HepG2 (cell line): ENCODE results near the gene SOWAHA. TPM values are rescaled to one million over a fixed set of nuclear protein-coding genes. Genes with fewer than 3 reads are reported as not detected.

Experiments
- ATF1 ChIP-seq: IDR thresholded peaks from 2 replicates; pipeline ENCODE4 v1.6.1; 2016; ENCODE audit warnings: mild to moderate bottlenecking, control low read depth
- CBX2 ChIP-seq, 2 experiments: fragments of 200-600 bp in 1 of 2; sonication (generic); formaldehyde crosslinking in 1 of 2; IDR thresholded peaks; 2 replicates each; pipeline versions ENCODE4 v1.7.0 to v1.8.1; 2018 to 2022; ENCODE audit warnings: low read depth in 2 of 2, low read length in 1 of 2, mild to moderate bottlenecking in 1 of 2, missing genetic modification reagents in 1 of 2
- EED ChIP-seq: sonication (generic); formaldehyde crosslinking; IDR thresholded peaks from 2 replicates; pipeline ENCODE4 v1.5.0; 2020; ENCODE audit warnings: mild to moderate bottlenecking, missing genetic modification reagents
- ELF4 ChIP-seq: sonication (generic); formaldehyde crosslinking; IDR thresholded peaks from 2 replicates; pipeline ENCODE4 v1.5.0; 2020; ENCODE audit warnings: missing genetic modification reagents, mild to moderate bottlenecking, moderate library complexity, borderline replicate concordance
- FOXA1 ChIP-seq, 2 experiments: fragments of 450-650 bp in 1 of 2; sonication (generic) in 1 of 2; formaldehyde crosslinking in 1 of 2; IDR thresholded peaks; 2 replicates each; pipeline versions ENCODE4 v1.4.0 to v1.6.1; 2016 to 2020; ENCODE audit warnings: missing genetic modification reagents in 1 of 2
- FOXP4 ChIP-seq: sonication (generic); formaldehyde crosslinking; IDR thresholded peaks from 2 replicates; pipeline ENCODE4 v1.4.0; 2020; ENCODE audit warnings: missing genetic modification reagents
- HOXA5 ChIP-seq: sonication (generic); formaldehyde crosslinking; IDR thresholded peaks from 2 replicates; pipeline ENCODE4 v1.4.0; 2020; ENCODE audit warnings: missing genetic modification reagents
- MEIS2 ChIP-seq: sonication (generic); formaldehyde crosslinking; IDR thresholded peaks from 2 replicates; pipeline ENCODE4 v1.9.0; 2021; ENCODE audit warnings: mild to moderate bottlenecking, missing genetic modification reagents
- MIXL1 ChIP-seq: IDR thresholded peaks from 2 replicates; pipeline ENCODE4 v1.6.1; 2016
- NCOA5 ChIP-seq: sonication (generic); formaldehyde crosslinking; IDR thresholded peaks from 2 replicates; pipeline ENCODE4 v1.4.0; 2020; ENCODE audit warnings: missing genetic modification reagents
- POGK ChIP-seq: sonication (generic); formaldehyde crosslinking; conservative IDR thresholded peaks from 2 replicates; pipeline ENCODE4 v1.8.0; 2022; ENCODE audit warnings: mild to moderate bottlenecking, moderate library complexity, missing genetic modification reagents
- RFXANK ChIP-seq: IDR thresholded peaks from 2 replicates; pipeline ENCODE4 v1.6.1; 2016
- SMARCE1 ChIP-seq: fragments of 450-650 bp; IDR thresholded peaks from 2 replicates; pipeline ENCODE4 v1.6.1; 2017; ENCODE audit warnings: borderline replicate concordance
- STAT5B ChIP-seq: sonication (generic); formaldehyde crosslinking; IDR thresholded peaks from 2 replicates; pipeline ENCODE4 v1.4.0; 2020; ENCODE audit warnings: missing genetic modification reagents
- TOE1 ChIP-seq: sonication (generic); formaldehyde crosslinking; IDR thresholded peaks from 2 replicates; pipeline ENCODE4 v1.4.0; 2020; ENCODE audit warnings: mild to moderate bottlenecking, missing genetic modification reagents
- ZBTB46 ChIP-seq: sonication (generic); formaldehyde crosslinking; IDR thresholded peaks from 2 replicates; pipeline ENCODE4 v1.4.0; 2020; ENCODE audit warnings: mild to moderate bottlenecking, missing genetic modification reagents, borderline replicate concordance
- ZFAT ChIP-seq: sonication (generic); formaldehyde crosslinking; conservative IDR thresholded peaks from 2 replicates; pipeline ENCODE4 v1.8.1; 2023; ENCODE audit warnings: missing genetic modification reagents, inconsistent platforms
- ZNF207 ChIP-seq: fragments of 450-650 bp; IDR thresholded peaks from 2 replicates; pipeline ENCODE4 v1.6.1; 2016; ENCODE audit warnings: antibody characterized with exemption, borderline replicate concordance
- ZNF414 ChIP-seq: sonication (generic); formaldehyde crosslinking; IDR thresholded peaks from 2 replicates; pipeline ENCODE4 v1.5.0; 2020; ENCODE audit warnings: missing genetic modification reagents
- ZNF580 ChIP-seq: IDR thresholded peaks from 2 replicates; pipeline ENCODE4 v1.6.1; 2016; ENCODE audit warnings: low read depth, borderline replicate concordance
- ZNF614 ChIP-seq: IDR thresholded peaks from 2 replicates; pipeline ENCODE4 v1.6.1; 2018; ENCODE audit warnings: missing biosample characterization, missing genetic modification reagents, inconsistent platforms, borderline replicate concordance
- ZNF629 ChIP-seq: sonication (generic); formaldehyde crosslinking; conservative IDR thresholded peaks from 2 replicates; pipeline ENCODE4 v1.5.0; 2020; ENCODE audit warnings: missing genetic modification reagents
- ZSCAN20 ChIP-seq: sonication (generic); formaldehyde crosslinking; IDR thresholded peaks from 2 replicates; pipeline ENCODE4 v1.4.0; 2020; ENCODE audit warnings: missing genetic modification reagents, mild to moderate bottlenecking, borderline replicate concordance
- polyA plus RNA-seq, 8 experiments: library from polyadenylated mRNA; depleted of rRNA in 3 of 8; stranded (reverse) in 7 of 8; unstranded in 1 of 8; fragments of >200 nt; fragmentation: Illumina TruSeq in 4 of 8; extraction: Trizol in 4 of 8; gene quantifications; 2 replicates each; pipeline versions ENCODE4 v1.2.1 to v1.2.3, GENCODE V29; 2011 to 2016; ENCODE audit warnings: low read depth in 4 of 8, missing spikeins in 1 of 8, mixed read lengths in 1 of 8; ENCODE audit not compliant: insufficient read depth in 1 of 8
- total RNA-seq, 5 experiments: library from RNA; depleted of rRNA; stranded (reverse); fragments of >200 nt; fragmentation: Illumina TruSeq; extraction: Trizol; gene quantifications; 2 replicates each; pipeline ENCODE4 v1.2.3, GENCODE V29; 2016; ENCODE audit warnings: low read depth in 1 of 5

Gene SOWAHA
- total and polyA plus RNA-seq, 2 of the 13 experiments (the other 11 are each of a cell fraction or from before 2014, with no cell fraction given): 0.95 to 1.9 TPM

GRCh38 chr5:132839426-132840301 lies 26.6 kb downstream of the SOWAHA start (continued):
- TF ChIP-seq ZNF414 (CRISPR knock-in tag): 0 out of 2 replicates have a peak, but pooled peaks have one; percentile 28
- TF ChIP-seq ZNF580: peak; percentile 47; the same call in 1 of the 2 replicates
- no peak; the same call in 1 of the 2 replicates for TF ChIP-seq MIXL1 (CRISPR knock-in tag)
- no peak for TF ChIP-seq RFXANK (CRISPR knock-in tag)
- no peak for TF ChIP-seq ZNF207
- no peak for TF ChIP-seq ZSCAN20 (CRISPR knock-in tag)
- TF ChIP-seq POGK (CRISPR knock-in tag): no peak; the same call in 1 of the 2 replicates
- TF ChIP-seq TOE1 (CRISPR knock-in tag): no peak
- TF ChIP-seq NCOA5 (CRISPR knock-in tag): no peak
- TF ChIP-seq FOXA1 (IDR thresholded peaks at IDR 0.05): no peak
- TF ChIP-seq FOXA1 (CRISPR knock-in tag; IDR thresholded peaks at IDR 0.05): peak; percentile 30; the same call in 1 of the 2 replicates
- TF ChIP-seq MEIS2 (CRISPR knock-in tag): peak; percentile 1; the same call in 1 of the 2 replicates
- TF ChIP-seq ZFAT: no peak
- TF ChIP-seq ATF1 (CRISPR knock-in tag): peak; percentile 67
- TF ChIP-seq EED (CRISPR knock-in tag): no peak
- TF ChIP-seq ZNF629 (CRISPR knock-in tag): no peak
- no peak for TF ChIP-seq ZBTB46
- no peak for TF ChIP-seq SMARCE1
- no peak for TF ChIP-seq CBX2 (IDR thresholded peaks at IDR 0.05; ENCODE audit: low read depth, low read length)
- no peak for TF ChIP-seq CBX2 (CRISPR knock-in tag; IDR thresholded peaks at IDR 0.05; ENCODE audit: low read depth)
- no peak for TF ChIP-seq STAT5B
- TF ChIP-seq ZNF614 (CRISPR knock-in tag): peak; percentile 84
- peak; percentile 88 for TF ChIP-seq FOXP4 (CRISPR knock-in tag)
- TF ChIP-seq ELF4 (CRISPR knock-in tag): no peak
- TF ChIP-seq HOXA5 (CRISPR knock-in tag): no peak
